ENCODE measurements around the gene BARHL2.

DNA sequence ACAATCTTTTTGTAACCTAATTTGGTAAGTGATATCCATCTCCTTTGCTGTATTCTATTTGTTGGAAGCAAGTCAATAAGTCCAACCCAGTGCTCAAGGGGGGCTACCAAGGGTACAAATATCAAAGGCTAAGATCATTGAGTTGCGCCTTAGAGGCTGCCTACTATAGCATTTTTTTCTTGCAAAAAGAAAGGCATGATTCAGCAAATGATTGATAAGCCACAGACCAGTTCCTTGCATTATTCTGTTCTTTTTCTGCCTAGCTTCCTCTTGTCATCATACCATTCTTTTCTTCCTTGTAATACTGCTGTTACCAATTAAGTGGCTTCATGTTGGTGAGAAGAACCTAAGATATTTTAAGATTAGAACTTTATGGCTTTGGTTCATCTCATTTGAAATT lies 29.8 kb upstream of the BARHL2 start:
- TF ChIP-seq, protein P1, sequence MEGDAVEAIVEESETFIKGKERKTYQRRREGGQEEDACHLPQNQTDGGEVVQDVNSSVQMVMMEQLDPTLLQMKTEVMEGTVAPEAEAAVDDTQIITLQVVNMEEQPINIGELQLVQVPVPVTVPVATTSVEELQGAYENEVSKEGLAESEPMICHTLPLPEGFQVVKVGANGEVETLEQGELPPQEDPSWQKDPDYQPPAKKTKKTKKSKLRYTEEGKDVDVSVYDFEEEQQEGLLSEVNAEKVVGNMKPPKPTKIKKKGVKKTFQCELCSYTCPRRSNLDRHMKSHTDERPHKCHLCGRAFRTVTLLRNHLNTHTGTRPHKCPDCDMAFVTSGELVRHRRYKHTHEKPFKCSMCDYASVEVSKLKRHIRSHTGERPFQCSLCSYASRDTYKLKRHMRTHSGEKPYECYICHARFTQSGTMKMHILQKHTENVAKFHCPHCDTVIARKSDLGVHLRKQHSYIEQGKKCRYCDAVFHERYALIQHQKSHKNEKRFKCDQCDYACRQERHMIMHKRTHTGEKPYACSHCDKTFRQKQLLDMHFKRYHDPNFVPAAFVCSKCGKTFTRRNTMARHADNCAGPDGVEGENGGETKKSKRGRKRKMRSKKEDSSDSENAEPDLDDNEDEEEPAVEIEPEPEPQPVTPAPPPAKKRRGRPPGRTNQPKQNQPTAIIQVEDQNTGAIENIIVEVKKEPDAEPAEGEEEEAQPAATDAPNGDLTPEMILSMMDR (IDR thresholded peaks at IDR 0.05): no peak
- TF ChIP-seq POLR2A (IDR thresholded peaks at IDR 0.05): no peak
- TF ChIP-seq EP300 (IDR thresholded peaks at IDR 0.05): no peak
